RPMI8226 (cell line): ENCODE results near the gene GNAI2.
"Not testable (repeated sequence)": the region's sequence is repeated elsewhere in the genome, so short reads cannot be mapped to it uniquely, and the experiment has no call there.

Source experiments
- DNase-seq: peaks from one replicate; pipeline ENCODE4 v3.0.0-alpha.2; 2015

The GNAI2 gene

GRCh38 chr3:50266017-50266416, 30.0 kb downstream of the GNAI2 start:
- DNase-seq, result no peak

- DNase-seq, result no peak
Measured at GRCh38 chr3:50266836-50267235, 30.8 kb downstream of the GNAI2 start.

- no peak for DNase-seq
Measured at GRCh38 chr3:50267280-50267913, 31.4 kb downstream of the GNAI2 start.

- DNase-seq, result no peak
Measured at GRCh38 chr3:50268276-50268675, 32.3 kb downstream of the GNAI2 start.

GRCh38 chr3:50268703-50269451, 32.9 kb downstream of the GNAI2 start, which contains the start of gene SEMA3B:
SEMA3B (plus strand) TSS chr3:50269147; CDS start chr3:50269241, 94 bp downstream.
- DNase-seq, result no peak

- DNase-seq, result no peak
Measured at GRCh38 chr3:50269460-50269859, 33.5 kb downstream of the GNAI2 start.

- DNase-seq, result no peak
Measured at GRCh38 chr3:50269977-50270413, 34.0 kb downstream of the GNAI2 start.

- no peak for DNase-seq
Measured at GRCh38 chr3:50270422-50271224, 34.6 kb downstream of the GNAI2 start.

- DNase-seq, result no peak
Measured at GRCh38 chr3:50271314-50271936, 35.4 kb downstream of the GNAI2 start.

- not testable (repeated sequence) for DNase-seq
Measured at GRCh38 chr3:50272538-50272910, 36.5 kb downstream of the GNAI2 start.

GRCh38 chr3:50272911-50273688, 37.1 kb downstream of the GNAI2 start:
- DNase-seq, result peak; percentile 88

GRCh38 chr3:50273689-50274065, 37.7 kb downstream of the GNAI2 start:
- no peak for DNase-seq

- peak; percentile 77 for DNase-seq
Measured at GRCh38 chr3:50274371-50275104, 38.5 kb downstream of the GNAI2 start.

- DNase-seq, result no peak
Measured at GRCh38 chr3:50275141-50275995, 39.4 kb downstream of the GNAI2 start.

- DNase-seq, result no peak
Measured at GRCh38 chr3:50275996-50276761, 40.2 kb downstream of the GNAI2 start.

GRCh38 chr3:50276762-50277101, 40.7 kb downstream of the GNAI2 start:
- DNase-seq, result no peak

GRCh38 chr3:50278123-50278879, 42.3 kb downstream of the GNAI2 start:
- DNase-seq, result no peak

- DNase-seq, result no peak
Measured at GRCh38 chr3:50278880-50279224, 42.8 kb downstream of the GNAI2 start, which contains the start of gene LSMEM2. LSMEM2 (plus strand) TSS chr3:50279087; CDS start chr3:50279114, 27 bp downstream.
